HL-60 (cell line): ENCODE results near the gene STK24.

Experiments used
- DNase-seq, 2 experiments: peaks; one replicate each; pipeline ENCODE4 v3.0.0-alpha.2; 2010 to 2020; ENCODE audit warnings: low read depth in 1 of 2, low spot score in 1 of 2
- H3K27ac ChIP-seq: fragments of 250-450 bp; sonication (Bioruptor Pico); replicated peaks from 2 replicates; pipeline ENCODE4 v1.5.1; 2020; ENCODE audit warnings: mild to moderate bottlenecking, moderate library complexity
- H3K27me3 ChIP-seq: fragments of 250-450 bp; sonication (Bioruptor Pico); 2 replicates; pipeline ENCODE4 v1.5.1; 2021; ENCODE audit warnings: mild to moderate bottlenecking, moderate library complexity; ENCODE audit not compliant: insufficient read depth, poor library complexity, severe bottlenecking
- H3K4me3 ChIP-seq: replicated peaks from 2 replicates; pipeline ENCODE4 v1.5.1; 2011; ENCODE audit warnings: mild to moderate bottlenecking, control low read depth, low read length; ENCODE audit not compliant: insufficient read depth
- CTCF ChIP-seq: IDR thresholded peaks from one replicate; pipeline ENCODE4 v1.5.1; 2011; ENCODE audit warnings: low read length, control low read depth, inconsistent platforms; ENCODE audit not compliant: insufficient read depth
- GABPA ChIP-seq: IDR thresholded peaks from 2 replicates; pipeline ENCODE4 v1.6.1; 2012; ENCODE audit warnings: low read depth
- POLR2AphosphoS5 ChIP-seq: IDR thresholded peaks from 2 replicates; pipeline ENCODE4 v1.6.1; 2012; ENCODE audit warnings: low read depth
- REST ChIP-seq: IDR thresholded peaks from 2 replicates; pipeline ENCODE4 v1.6.1; 2012; ENCODE audit warnings: low read depth; ENCODE audit not compliant: insufficient replicate concordance
- SPI1 ChIP-seq: IDR thresholded peaks from 2 replicates; pipeline ENCODE4 v1.6.1; 2012; ENCODE audit warnings: low read depth, mild to moderate bottlenecking, borderline replicate concordance

The STK24 gene

GRCh38 chr13:98454389-98454881 is 122.5 kb downstream of the STK24 start:
- H3K4me3 ChIP-seq: no peak overlapping the region
- no peaks in the 10 kb centered on the region for H3K27me3 ChIP-seq
- no peak for DNase-seq
- TF ChIP-seq REST (no peak), SPI1 (no peak), GABPA (no peak), POLR2AphosphoS5 (no peak), CTCF (no peak)
- no peak overlapping the region for H3K27ac ChIP-seq

GRCh38 chr13:98452851-98453843 is 123.8 kb downstream of the STK24 start:
- DNase-seq: no peak
- Histone ChIP-seq H3K27ac (no peak overlapping the region), H3K27me3 (no peaks in the 10 kb centered on the region), H3K4me3 (no peak overlapping the region)
- TF ChIP-seq POLR2AphosphoS5 (no peak), SPI1 (no peak), GABPA (no peak), CTCF (no peak)

GRCh38 chr13:98451676-98452470 is 125.0 kb downstream of the STK24 start:
- Histone ChIP-seq H3K27me3 (no peaks in the 10 kb centered on the region), H3K27ac (no peak overlapping the region), H3K4me3 (no peak overlapping the region)
- TF ChIP-seq POLR2AphosphoS5 (no peak), CTCF (no peak), GABPA (no peak), REST (no peak), SPI1 (no peak)
- no peak for DNase-seq
